Endometrial microvascular endothelial cells (primary cell): ENCODE results near the gene RARA. TPM values are rescaled to one million over a fixed set of nuclear protein-coding genes. Genes with fewer than 3 reads are reported as not detected.
"Not testable (repeated sequence)": the region's sequence is repeated elsewhere in the genome, so short reads cannot be mapped to it uniquely, and the experiment has no call there.

Experiments
- in situ Hi-C: cut with HindIII; loops from 2 replicates; pipeline ENCODE4 v1.10.0; 2017; ENCODE audit warnings: low sequenced_read_pairs, low pct_unique_long_range_greater_than_20kb; ENCODE audit errors: inconsistent ontology term
- total RNA-seq: library from RNA; depleted of rRNA; stranded (reverse); fragments of >200 nt; gene quantifications from one replicate; pipeline ENCODE4 v1.2.3, GENCODE V29; 2015; ENCODE audit errors: inconsistent ontology term

The RARA gene
- total RNA-seq, 1 donor from 2014 or later: 32.1 TPM

- in situ Hi-C loops: loop anchor here (10.0 kb wide), 2 partner anchors 48 to 82 kb away; partner anchors contain the start of gene IGFBP4
These were observed 53.7 kb downstream of the RARA start for GRCh38 chr17:40362696-40363110.

GRCh38 chr17:40363111-40363827 is 54.3 kb downstream of the RARA start:
- in situ Hi-C loops: loop anchor here (10.0 kb wide), 2 partner anchors 48 to 82 kb away; partner anchors contain the start of gene IGFBP4

- in situ Hi-C loops: loop anchor here (10.0 kb wide), 2 partner anchors 49 to 81 kb away; partner anchors contain the start of gene IGFBP4
These were observed 55.3 kb downstream of the RARA start, which contains the start of gene GJD3 for GRCh38 chr17:40364121-40364861. TSS of gene GJD3 (minus strand) at chr17:40364737. CDS start at chr17:40363815, 922 bp downstream.

- in situ Hi-C loops: loop anchor here (10.0 kb wide), 2 partner anchors 50 to 80 kb away; partner anchors contain the start of gene IGFBP4
These were observed 55.9 kb downstream of the RARA start for GRCh38 chr17:40364906-40365305.

GRCh38 chr17:40366076-40366860 is 57.3 kb downstream of the RARA start:
- in situ Hi-C loops: loop anchor here (10.0 kb wide), 2 partner anchors 51 to 79 kb away; partner anchors contain the start of gene IGFBP4

GRCh38 chr17:40366861-40367518 is 58.0 kb downstream of the RARA start:
- in situ Hi-C loops: loop anchor here (10.0 kb wide), 2 partner anchors 52 to 78 kb away; partner anchors contain the start of gene IGFBP4

- in situ Hi-C loops: loop anchor here (10.0 kb wide), 2 partner anchors 53 to 77 kb away; partner anchors contain the start of gene IGFBP4
These were observed 58.7 kb downstream of the RARA start for GRCh38 chr17:40367728-40368127.

- in situ Hi-C loops: loop anchor here (10.0 kb wide), 2 partner anchors 55 to 75 kb away; partner anchors contain the start of gene IGFBP4
These were observed 60.9 kb downstream of the RARA start for GRCh38 chr17:40369923-40370322.

- in situ Hi-C loops: no loop called here
These were observed 62.4 kb downstream of the RARA start for GRCh38 chr17:40371261-40371929.

- in situ Hi-C loops: no loop called here
These were observed 63.1 kb downstream of the RARA start for GRCh38 chr17:40372031-40372430.

- in situ Hi-C loops: not testable (repeated sequence)
These were observed 63.7 kb downstream of the RARA start for GRCh38 chr17:40372644-40373043.

- in situ Hi-C loops: no loop called here
These were observed 64.3 kb downstream of the RARA start for GRCh38 chr17:40373324-40373723.

- in situ Hi-C loops: no loop called here
These were observed 65.0 kb downstream of the RARA start for GRCh38 chr17:40373999-40374398.

GRCh38 chr17:40374821-40375498 is 66.0 kb downstream of the RARA start:
- in situ Hi-C loops: no loop called here

- in situ Hi-C loops: not testable (repeated sequence)
These were observed 66.8 kb downstream of the RARA start for GRCh38 chr17:40375786-40376185.

- in situ Hi-C loops: not testable (repeated sequence)
These were observed 67.6 kb downstream of the RARA start for GRCh38 chr17:40376541-40376940.

- in situ Hi-C loops: no loop called here
These were observed 68.9 kb downstream of the RARA start for GRCh38 chr17:40377832-40378231.
